Body of pancreas (tissue), 4 donors: ENCODE data around the gene MTA3.

ENCODE experiments used
- CTCF ChIP-seq, 7 experiments: fragments of 450-650 bp in 4 of 7; fragments of 200-600 bp in 3 of 7; sonication (generic) in 3 of 7; IDR thresholded peaks; one replicate each; pipeline ENCODE4 v1.5.1; 2016 to 2019; ENCODE audit warnings: antibody characterized with exemption in 7 of 7
- POLR2A ChIP-seq, 3 donors: fragments of 450-650 bp; IDR thresholded peaks; one replicate each; pipeline ENCODE4 v1.6.1; 2016; ENCODE audit warnings: antibody characterized with exemption in 3 of 3, mild to moderate bottlenecking in 2 of 3

- TF ChIP-seq POLR2A (IDR thresholded peaks at IDR 0.05): no peak
- no peak for TF ChIP-seq CTCF (IDR thresholded peaks at IDR 0.05)
Observed at GRCh38 chr2:42789751-42790150, 221.3 kb downstream of the MTA3 start.
